AG09309 (cell line): ENCODE data around the gene PARP8.

Source experiments
- DNase-seq: peaks from one replicate; pipeline ENCODE4 v3.0.0-alpha.2; 2010; ENCODE audit warnings: low read depth
- H3K4me3 ChIP-seq: 2 replicates; pipeline ENCODE4 v1.5.1; 2011; ENCODE audit warnings: mild to moderate bottlenecking, low read depth, low read length, moderate library complexity; ENCODE audit not compliant: control insufficient read depth
- CTCF ChIP-seq: IDR thresholded peaks from 2 replicates; pipeline ENCODE4 v1.5.1; 2011; ENCODE audit warnings: mild to moderate bottlenecking, low read depth, low read length, inconsistent platforms; ENCODE audit not compliant: insufficient read depth, control insufficient read depth; ENCODE audit errors: missing control alignments

Gene PARP8

GRCh38 chr5:50856401-50857119 is 190.1 kb downstream of the PARP8 start:
- no peak overlapping the region for H3K4me3 ChIP-seq
- TF ChIP-seq CTCF: no peak
- DNase-seq: no peak

GRCh38 chr5:50863534-50864170 is 197.2 kb downstream of the PARP8 start:
- no peak for TF ChIP-seq CTCF
- H3K4me3 ChIP-seq: no peak overlapping the region
- no peak for DNase-seq

- no peak for TF ChIP-seq CTCF
- H3K4me3 ChIP-seq: no peak overlapping the region
- DNase-seq: no peak
Observed at GRCh38 chr5:50864466-50864865, 198.0 kb downstream of the PARP8 start.

GRCh38 chr5:50866415-50866814 is 200.0 kb downstream of the PARP8 start:
- no peak for TF ChIP-seq CTCF
- no peak for DNase-seq
- no peak overlapping the region for H3K4me3 ChIP-seq

GRCh38 chr5:50867140-50867539 is 200.7 kb downstream of the PARP8 start:
- H3K4me3 ChIP-seq: no peak overlapping the region
- no peak for TF ChIP-seq CTCF
- no peak for DNase-seq

GRCh38 chr5:50873595-50874277 is 207.3 kb downstream of the PARP8 start:
- no peak overlapping the region for H3K4me3 ChIP-seq
- DNase-seq: no peak
- no peak for TF ChIP-seq CTCF
